Upper lobe of left lung (tissue), 6 donors: Measurements from ENCODE around the gene SPARCL1. TPM values are rescaled to one million over a fixed set of nuclear protein-coding genes. Genes with fewer than 3 reads are reported as not detected.
"Not testable (repeated sequence)": the region's sequence is repeated elsewhere in the genome, so short reads cannot be mapped to it uniquely, and the experiment has no call there.

Experiments
- ATAC-seq, 2 donors: fragments of 200-7000 bp; cut with Tn5 transposase; one replicate each; pipeline ENCODE4 v1.9.1; 2022; ENCODE audit warnings: mild to moderate bottlenecking in 2 of 2, moderate library complexity in 2 of 2; ENCODE audit not compliant: low FRiP score in 2 of 2
- DNase-seq, 2 donors: peaks; one replicate each; pipeline ENCODE4 v3.0.0-alpha.2; 2019 to 2020
- H3K27ac ChIP-seq, 4 donors: fragments of 200-600 bp; sonication (generic); one replicate each; pipeline ENCODE4 v1.5.1; 2016 to 2019
- H3K27me3 ChIP-seq, 4 donors: fragments of 200-600 bp; sonication (generic); one replicate each; pipeline ENCODE4 v1.5.1; 2017 to 2019
- H3K36me3 ChIP-seq, 4 donors: fragments of 200-600 bp; sonication (generic); one replicate each; pipeline ENCODE4 v1.5.1; 2016 to 2019
- H3K4me1 ChIP-seq, 4 donors: fragments of 200-600 bp; sonication (generic); one replicate each; pipeline ENCODE4 v1.5.1; 2018 to 2019
- H3K4me3 ChIP-seq, 4 donors: fragments of 200-600 bp; sonication (generic); one replicate each; pipeline ENCODE4 v1.5.1; 2017 to 2019; ENCODE audit warnings: mild to moderate bottlenecking in 2 of 4, moderate library complexity in 1 of 4
- H3K9me3 ChIP-seq, 4 donors: fragments of 200-600 bp; sonication (generic); one replicate each; pipeline ENCODE4 v1.5.1; 2018 to 2019
- CTCF ChIP-seq, 6 experiments: fragments of 450-650 bp in 4 of 6; fragments of 200-600 bp in 2 of 6; sonication (generic) in 2 of 6; IDR thresholded peaks; one replicate each; pipeline ENCODE4 v1.5.1; 2016 to 2019; ENCODE audit warnings: antibody characterized with exemption in 6 of 6
- EP300 ChIP-seq, 4 donors: sonication (generic); formaldehyde crosslinking; IDR thresholded peaks; one replicate each; pipeline ENCODE4 v1.5.1; 2017; ENCODE audit warnings: antibody characterized with exemption in 4 of 4, control low read depth in 2 of 4
- POLR2A ChIP-seq, 4 donors: fragments of 450-650 bp; IDR thresholded peaks; one replicate each; pipeline ENCODE4 v1.5.1; 2016 to 2017; ENCODE audit warnings: antibody characterized with exemption in 4 of 4, mild to moderate bottlenecking in 2 of 4
- POLR2AphosphoS5 ChIP-seq, 2 donors: sonication (generic); formaldehyde crosslinking; IDR thresholded peaks; one replicate each; pipeline ENCODE4 v1.5.1; 2017; ENCODE audit warnings: antibody characterized with exemption in 2 of 2
- WGBS, 2 donors: methylation state at CpG; one replicate each; pipeline ENCODE4 v1.1.5; 2017 to 2018; 5-methylcytosine and 5-hydroxymethylcytosine counted together
- total RNA-seq, 6 donors: library from RNA; depleted of rRNA in 4 of 6; stranded (reverse); fragments of >200 nt in 4 of 6; gene quantifications; one replicate each; pipeline versions ENCODE4 v1.1.0 to v1.2.1, GENCODE V29; 2016 to 2021
- donor health status: DM: no; HTN: no; CAD: no; lungs with moderate emphysema.
- donor health status: DM: no; HTN: yes; CAD: no; lungs with severe emphysema.

The SPARCL1 gene
- total RNA-seq = 100 to 1,000 TPM; 145 to 406 (median 343) TPM

GRCh38 chr4:87529187-87529586, at the start of gene SPARCL1:
TSS of gene SPARCL1 (minus strand) at chr4:87529376. CDS start at chr4:87499574, 29,802 bp downstream.
- no peaks in the 10 kb centered on the region for H3K27me3 ChIP-seq
- 26 to 45% methylated on average over 4 of the region's 4 CpGs for WGBS, 2 donors
- peaks cover 0 to 32% (median 18%) of the 10 kb centered on the region in 4 donors for H3K4me1 ChIP-seq
- H3K27ac ChIP-seq = peak within 1 kb of the TSS; percentile 66 to 86 (median 79)
- TF ChIP-seq POLR2AphosphoS5 (IDR thresholded peaks at IDR 0.05) (peak in 1 of 2 donors; percentile 40), POLR2A (IDR thresholded peaks at IDR 0.05) (no peak)
- peaks cover 0 to 5% (median 0%) of the 10 kb centered on the region in 4 donors for H3K9me3 ChIP-seq
- H3K4me3 ChIP-seq = peak within 1 kb of the TSS; percentile 34 to 51 (median 42)
- H3K36me3 ChIP-seq = peaks cover 0 to under 1% (median 0%) of the 10 kb centered on the region in 4 donors
- ATAC-seq (peak in 1 of 2 donors; percentile 63), DNase-seq (no peak)

GRCh38 chr4:87575983-87576382, 46.8 kb upstream of the SPARCL1 start:
- H3K4me1 ChIP-seq = no peaks in the 10 kb centered on the region
- no peak for DNase-seq
- no peak for TF ChIP-seq POLR2AphosphoS5 (IDR thresholded peaks at IDR 0.05)
- no peak for TF ChIP-seq POLR2A (IDR thresholded peaks at IDR 0.05)
- TF ChIP-seq EP300 (IDR thresholded peaks at IDR 0.05) = no peak
- TF ChIP-seq CTCF (IDR thresholded peaks at IDR 0.05) = no peak
- no peaks in the 10 kb centered on the region for H3K9me3 ChIP-seq
- H3K36me3 ChIP-seq = no peaks in the 10 kb centered on the region
- no peak overlapping the region for H3K4me3 ChIP-seq
- ATAC-seq = no peak
- H3K27me3 ChIP-seq = no peaks in the 10 kb centered on the region
- no peak overlapping the region for H3K27ac ChIP-seq

DNA sequence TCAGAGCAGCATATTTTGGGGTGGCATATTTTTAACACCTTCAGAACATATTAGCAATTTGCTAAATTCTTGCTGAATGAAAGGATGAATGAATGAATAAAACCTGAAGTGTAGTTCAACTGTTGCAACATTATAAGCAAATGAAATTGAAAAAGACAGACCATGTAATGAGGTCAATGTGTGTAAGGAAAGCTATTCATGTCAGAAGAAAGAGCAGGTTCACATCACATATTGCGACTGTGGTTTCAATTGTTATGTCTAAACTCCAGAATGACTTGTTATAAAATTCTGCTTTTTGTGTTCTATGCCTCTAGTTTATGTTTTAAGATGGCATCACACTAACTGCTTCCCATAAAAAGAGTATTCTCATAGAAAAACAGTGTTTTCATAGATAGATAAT, 46.2 kb upstream of the SPARCL1 start:
- H3K4me1 ChIP-seq = no peaks in the 10 kb centered on the region
- H3K36me3 ChIP-seq = no peaks in the 10 kb centered on the region
- no peak overlapping the region for H3K4me3 ChIP-seq
- H3K27me3 ChIP-seq = no peaks in the 10 kb centered on the region
- DNase-seq (no peak), ATAC-seq (no peak)
- H3K9me3 ChIP-seq = no peaks in the 10 kb centered on the region
- no peak for TF ChIP-seq EP300 (IDR thresholded peaks at IDR 0.05)
- TF ChIP-seq POLR2AphosphoS5 (IDR thresholded peaks at IDR 0.05) = no peak
- TF ChIP-seq POLR2A (IDR thresholded peaks at IDR 0.05) = no peak
- TF ChIP-seq CTCF (IDR thresholded peaks at IDR 0.05) = no peak
- WGBS, 2 donors = 63 to 84% methylated on average over 1 of the region's 1 CpG
- no peak overlapping the region for H3K27ac ChIP-seq

DNA sequence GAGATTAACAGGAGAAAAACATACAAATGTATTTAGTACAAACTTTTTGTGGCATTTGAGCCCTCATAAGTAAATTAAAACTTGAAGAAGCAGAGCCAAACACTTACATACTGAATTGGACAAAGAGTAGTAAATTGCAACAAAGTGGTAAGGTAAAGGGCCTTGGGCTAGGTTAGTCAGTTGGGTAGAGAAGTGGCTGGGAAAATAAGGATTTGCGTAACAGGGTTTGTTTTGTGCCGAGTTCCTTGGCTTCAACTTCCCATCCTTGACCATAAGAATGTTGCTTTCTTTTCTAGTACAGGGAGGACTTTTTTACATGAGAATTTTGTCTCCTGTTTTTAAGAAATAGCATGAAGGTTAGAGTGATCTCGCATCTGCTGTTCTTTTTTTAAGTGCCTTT, 45.8 kb upstream of the SPARCL1 start:
- no peak for DNase-seq
- TF ChIP-seq CTCF (IDR thresholded peaks at IDR 0.05) (no peak), POLR2AphosphoS5 (IDR thresholded peaks at IDR 0.05) (no peak), POLR2A (IDR thresholded peaks at IDR 0.05) (no peak), EP300 (IDR thresholded peaks at IDR 0.05) (no peak)

DNA sequence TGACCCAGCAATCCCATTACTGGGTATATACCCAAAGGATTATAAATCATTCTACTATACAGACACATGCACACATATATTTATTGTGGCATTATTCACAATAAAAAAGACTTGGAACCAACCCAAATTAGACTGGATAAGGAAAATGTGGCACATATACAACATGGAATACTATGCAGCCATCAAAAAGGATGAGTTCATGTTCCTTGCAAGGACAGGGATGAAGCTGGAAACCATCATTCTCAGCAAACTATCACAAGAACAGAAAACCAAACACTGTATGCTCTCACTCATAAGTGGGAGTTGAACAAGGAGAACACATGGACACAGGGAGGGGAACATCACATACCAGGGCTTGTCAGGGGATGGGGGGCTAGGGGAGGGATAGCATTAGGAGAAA, 45.2 kb upstream of the SPARCL1 start:
- not testable (repeated sequence) for H3K9me3 ChIP-seq, H3K27ac ChIP-seq, ATAC-seq, H3K4me3 ChIP-seq, H3K27me3 ChIP-seq, DNase-seq, H3K4me1 ChIP-seq, H3K36me3 ChIP-seq

More for the DNA sequence above, 45.8 kb upstream of the SPARCL1 start:
- Histone ChIP-seq H3K4me3 (no peak overlapping the region), H3K4me1 (no peaks in the 10 kb centered on the region), H3K27ac (no peak overlapping the region), H3K27me3 (no peaks in the 10 kb centered on the region), H3K9me3 (no peaks in the 10 kb centered on the region), H3K36me3 (no peaks in the 10 kb centered on the region)
- ATAC-seq = peak in 1 of 2 donors; percentile 65
- WGBS, 2 donors = 55 to 71% methylated on average over 3 of the region's 3 CpGs

GRCh38 chr4:87570290-87570805, 41.2 kb upstream of the SPARCL1 start:
- H3K27me3 ChIP-seq = no peaks in the 10 kb centered on the region
- no peaks in the 10 kb centered on the region for H3K4me1 ChIP-seq
- H3K27ac ChIP-seq = no peak overlapping the region
- TF ChIP-seq EP300 (IDR thresholded peaks at IDR 0.05) (no peak), CTCF (IDR thresholded peaks at IDR 0.05) (no peak), POLR2AphosphoS5 (IDR thresholded peaks at IDR 0.05) (no peak), POLR2A (IDR thresholded peaks at IDR 0.05) (no peak)
- H3K4me3 ChIP-seq = no peak overlapping the region
- DNase-seq (no peak), ATAC-seq (no peak)
- WGBS, 2 donors = 62 to 71% methylated on average over 5 of the region's 5 CpGs
- H3K9me3 ChIP-seq = no peaks in the 10 kb centered on the region
- no peaks in the 10 kb centered on the region for H3K36me3 ChIP-seq
